ENCODE data around the gene FBXL16. TPM values are rescaled to one million over a fixed set of nuclear protein-coding genes. Genes with fewer than 3 reads are reported as not detected.
A peak's percentile ranks its signal among the peaks of the same experiment; 100 is the strongest.

FBXL16 gene
- total and polyA plus RNA-seq, 2 of the 13 experiments (the other 11 are each of a cell fraction or from before 2014, with no cell fraction given) = 0.22 to 2.0 TPM

DNA sequence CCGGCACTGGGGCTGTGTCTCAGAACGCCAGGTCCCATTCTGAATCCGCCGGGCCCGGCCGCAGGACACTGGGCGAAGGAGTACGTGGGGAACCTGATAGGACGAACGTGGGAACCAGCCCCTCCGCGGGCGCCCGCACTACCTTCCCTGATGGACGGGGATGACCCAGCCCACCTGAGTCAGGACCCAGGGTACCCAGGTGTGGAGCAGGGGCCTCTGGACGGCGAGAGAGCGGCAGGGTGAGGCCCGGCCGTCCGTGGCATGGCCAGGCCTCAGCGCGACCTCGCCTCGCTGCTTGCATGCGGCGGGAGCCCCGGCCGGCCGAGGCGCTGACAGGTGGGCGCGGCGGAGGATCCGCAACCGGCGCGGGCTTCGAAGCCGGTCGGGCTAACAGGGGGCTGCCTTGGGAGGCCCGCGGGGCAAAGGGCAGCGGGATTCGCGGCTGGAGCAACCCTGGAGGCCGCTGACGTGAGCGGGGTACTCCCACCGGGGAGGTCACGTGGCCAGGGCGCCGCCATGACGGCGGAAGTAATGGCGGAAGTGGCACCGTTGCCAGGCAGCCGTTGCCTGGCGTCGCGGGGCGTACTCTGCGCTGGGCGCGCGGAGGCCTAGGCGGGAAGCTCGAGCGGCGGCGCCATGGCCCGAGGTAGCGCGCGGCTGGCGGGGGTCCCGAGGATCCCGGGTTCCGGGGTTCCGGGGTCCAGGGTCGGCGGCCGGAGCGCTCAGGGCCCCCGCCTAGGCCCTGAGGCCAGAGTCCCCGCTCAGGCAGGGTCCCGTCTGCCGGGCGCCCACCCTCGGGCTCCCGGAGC lies 56.6 kb downstream of the FBXL16 start, which contains the start of gene WDR90 (continued):
- TF ChIP-seq ZNF567 (CRISPR knock-in tag; IDR thresholded peaks at IDR 0.05; ENCODE audit: borderline replicate concordance) = peak; percentile 90; the same call in 1 of the 2 replicates
- no peak for TF ChIP-seq MEIS2 (CRISPR knock-in tag; IDR thresholded peaks at IDR 0.05)
- no peak for TF ChIP-seq ZMYM2 (CRISPR knock-in tag; IDR thresholded peaks at IDR 0.05)
- peak; percentile 96 for TF ChIP-seq RBFOX2 (IDR thresholded peaks at IDR 0.05; ENCODE audit: low read depth, low read length)
- TF ChIP-seq RXRB (CRISPR knock-in tag; IDR thresholded peaks at IDR 0.05; ENCODE audit: borderline replicate concordance) = peak; percentile 60; the same call in 1 of the 2 replicates
- no peak for TF ChIP-seq ATM (IDR thresholded peaks at IDR 0.05; ENCODE audit: borderline replicate concordance)
- no peak for TF ChIP-seq PLSCR1 (CRISPR knock-in tag; IDR thresholded peaks at IDR 0.05; ENCODE audit: borderline replicate concordance)
- peak; percentile 97; the same call in 1 of the 2 replicates for TF ChIP-seq ZNF235 (CRISPR knock-in tag; IDR thresholded peaks at IDR 0.05; ENCODE audit: borderline replicate concordance)
- TF ChIP-seq ZNF10 (CRISPR knock-in tag; IDR thresholded peaks at IDR 0.05; ENCODE audit: borderline replicate concordance, low read depth) = no peak
- TF ChIP-seq, protein P1, sequence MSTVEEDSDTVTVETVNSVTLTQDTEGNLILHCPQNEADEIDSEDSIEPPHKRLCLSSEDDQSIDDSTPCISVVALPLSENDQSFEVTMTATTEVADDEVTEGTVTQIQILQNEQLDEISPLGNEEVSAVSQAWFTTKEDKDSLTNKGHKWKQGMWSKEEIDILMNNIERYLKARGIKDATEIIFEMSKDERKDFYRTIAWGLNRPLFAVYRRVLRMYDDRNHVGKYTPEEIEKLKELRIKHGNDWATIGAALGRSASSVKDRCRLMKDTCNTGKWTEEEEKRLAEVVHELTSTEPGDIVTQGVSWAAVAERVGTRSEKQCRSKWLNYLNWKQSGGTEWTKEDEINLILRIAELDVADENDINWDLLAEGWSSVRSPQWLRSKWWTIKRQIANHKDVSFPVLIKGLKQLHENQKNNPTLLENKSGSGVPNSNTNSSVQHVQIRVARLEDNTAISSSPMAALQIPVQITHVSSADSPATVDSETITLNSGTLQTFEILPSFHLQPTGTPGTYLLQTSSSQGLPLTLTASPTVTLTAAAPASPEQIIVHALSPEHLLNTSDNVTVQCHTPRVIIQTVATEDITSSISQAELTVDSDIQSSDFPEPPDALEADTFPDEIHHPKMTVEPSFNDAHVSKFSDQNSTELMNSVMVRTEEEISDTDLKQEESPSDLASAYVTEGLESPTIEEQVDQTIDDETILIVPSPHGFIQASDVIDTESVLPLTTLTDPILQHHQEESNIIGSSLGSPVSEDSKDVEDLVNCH (CRISPR knock-in tag; IDR thresholded peaks at IDR 0.05) = no peak
- TF ChIP-seq KLF12 (CRISPR knock-in tag; IDR thresholded peaks at IDR 0.05; ENCODE audit: borderline replicate concordance) = peak; percentile 74
- peak; percentile 93; the same call in 1 of the 2 replicates for TF ChIP-seq SNAPC2 (CRISPR knock-in tag; IDR thresholded peaks at IDR 0.05)
- TF ChIP-seq PHF8 (CRISPR knock-in tag; IDR thresholded peaks at IDR 0.05) = peak; percentile 86
- TF ChIP-seq ZNF460 (CRISPR knock-in tag; IDR thresholded peaks at IDR 0.05; ENCODE audit: borderline replicate concordance) = no peak; the same call in 1 of the 2 replicates
- TF ChIP-seq FOXA1 (IDR thresholded peaks at IDR 0.05) = no peak
- TF ChIP-seq FOXA1 (CRISPR knock-in tag; IDR thresholded peaks at IDR 0.05) = peak; percentile 34; the same call in 1 of the 2 replicates
- peak; percentile 73 for TF ChIP-seq XRCC5 (optimal IDR thresholded peaks at IDR 0.05; ENCODE audit: low read length)
- no peak for TF ChIP-seq TIGD3 (CRISPR knock-in tag; IDR thresholded peaks at IDR 0.05; ENCODE audit: borderline replicate concordance)
- TF ChIP-seq ZNF280D (CRISPR knock-in tag; IDR thresholded peaks at IDR 0.05) = peak; percentile 15; the same call in 1 of the 2 replicates
- TF ChIP-seq, protein P2, sequence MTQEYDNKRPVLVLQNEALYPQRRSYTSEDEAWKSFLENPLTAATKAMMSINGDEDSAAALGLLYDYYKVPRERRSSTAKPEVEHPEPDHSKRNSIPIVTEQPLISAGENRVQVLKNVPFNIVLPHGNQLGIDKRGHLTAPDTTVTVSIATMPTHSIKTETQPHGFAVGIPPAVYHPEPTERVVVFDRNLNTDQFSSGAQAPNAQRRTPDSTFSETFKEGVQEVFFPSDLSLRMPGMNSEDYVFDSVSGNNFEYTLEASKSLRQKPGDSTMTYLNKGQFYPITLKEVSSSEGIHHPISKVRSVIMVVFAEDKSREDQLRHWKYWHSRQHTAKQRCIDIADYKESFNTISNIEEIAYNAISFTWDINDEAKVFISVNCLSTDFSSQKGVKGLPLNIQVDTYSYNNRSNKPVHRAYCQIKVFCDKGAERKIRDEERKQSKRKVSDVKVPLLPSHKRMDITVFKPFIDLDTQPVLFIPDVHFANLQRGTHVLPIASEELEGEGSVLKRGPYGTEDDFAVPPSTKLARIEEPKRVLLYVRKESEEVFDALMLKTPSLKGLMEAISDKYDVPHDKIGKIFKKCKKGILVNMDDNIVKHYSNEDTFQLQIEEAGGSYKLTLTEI (CRISPR knock-in tag; conservative IDR thresholded peaks at IDR 0.05) = no peak
